Measurements from ENCODE around the gene TP53BP2.

GRCh38 chr1:223792046-223792445 lies 53.7 kb downstream of the TP53BP2 start:
- TF ChIP-seq CTCF (IDR thresholded peaks at IDR 0.05) (no peak), POLR2A (IDR thresholded peaks at IDR 0.05) (no peak)
